COLO829 (cell line): ENCODE results near the gene METAP1.
"Not testable (repeated sequence)": the region's sequence is repeated elsewhere in the genome, so short reads cannot be mapped to it uniquely, and the experiment has no call there.

Source experiments
- DNase-seq: peaks from one replicate; pipeline ENCODE4 v3.0.0; 2012; ENCODE audit warnings: low spot score

METAP1 gene

DNA sequence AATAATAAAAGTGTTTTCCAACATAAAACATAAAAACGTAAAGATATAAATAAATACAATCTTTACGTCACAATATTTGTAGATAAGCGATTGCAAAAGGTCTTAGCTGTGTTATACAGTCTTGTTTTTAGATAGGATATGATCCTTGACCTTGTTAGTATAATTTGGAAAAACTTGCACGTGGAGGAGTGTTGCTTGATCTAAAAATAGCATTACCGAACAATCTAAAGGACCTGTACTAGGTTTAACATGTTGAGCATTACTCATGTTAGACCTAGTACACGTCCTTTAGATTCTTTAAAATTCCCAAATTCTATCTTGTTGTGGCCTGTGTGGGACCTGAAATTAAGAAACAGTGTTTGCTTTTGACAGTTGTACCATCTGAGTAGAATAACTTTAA, 1.6 kb downstream of the METAP1 start:
- no peak for DNase-seq

DNA sequence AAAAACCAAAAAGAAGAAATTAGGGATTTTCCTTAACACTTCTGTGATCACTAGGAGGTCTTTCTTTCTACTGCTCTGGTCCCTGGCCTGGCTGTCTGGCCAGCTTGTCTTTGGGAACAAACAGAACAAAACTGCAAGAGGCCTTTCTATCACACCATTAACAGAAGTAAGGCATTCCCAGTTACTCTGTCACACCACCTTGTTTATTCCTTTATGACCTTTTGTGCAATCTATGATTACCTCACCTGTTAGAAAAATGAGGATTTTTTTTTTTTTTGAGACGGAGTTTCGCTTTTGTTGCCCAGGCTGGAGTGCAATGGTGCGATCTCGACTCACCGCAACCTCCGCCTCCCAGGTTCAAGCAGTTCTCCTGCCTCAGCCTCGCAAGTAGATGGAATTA, 3.0 kb downstream of the METAP1 start:
- no peak for DNase-seq

DNA sequence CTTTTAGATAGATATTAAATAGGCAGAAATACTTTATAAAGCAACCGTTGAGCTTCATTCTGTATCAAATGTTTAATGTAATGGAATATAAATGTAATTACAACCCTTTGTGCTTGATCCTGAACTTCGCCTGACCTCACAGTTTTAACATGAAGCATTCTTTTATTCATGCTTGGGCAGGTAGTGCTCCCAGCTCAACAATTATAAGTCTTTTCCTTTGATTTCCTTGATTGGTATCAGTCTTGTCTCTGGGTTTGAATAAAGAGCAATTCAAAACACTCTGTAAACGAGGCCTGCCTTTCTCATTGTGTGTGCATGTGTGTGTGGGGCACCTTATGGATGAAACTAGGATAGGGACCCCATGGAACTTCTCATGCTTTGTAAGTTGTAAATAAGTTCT, 6.8 kb downstream of the METAP1 start:
- no peak for DNase-seq

DNA sequence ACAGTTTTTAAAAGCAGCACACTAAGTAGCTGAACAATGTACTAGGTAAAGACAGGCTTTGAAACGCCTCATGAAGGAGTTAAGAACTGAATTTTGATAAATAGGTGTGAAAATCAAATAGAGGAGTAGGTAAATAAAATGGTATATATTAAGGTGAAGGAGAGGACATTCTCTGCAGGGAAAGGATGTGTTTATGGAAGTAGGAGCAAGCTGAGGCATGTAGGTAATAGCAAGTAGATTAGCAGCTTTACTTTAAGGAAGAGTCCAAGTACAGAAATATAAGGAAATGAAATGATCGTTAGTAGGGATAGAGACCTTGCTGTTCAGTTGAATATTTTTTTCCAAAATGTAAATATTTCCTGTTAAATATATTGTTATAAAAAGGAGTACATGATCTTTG, 12.5 kb downstream of the METAP1 start:
- no peak for DNase-seq

DNA sequence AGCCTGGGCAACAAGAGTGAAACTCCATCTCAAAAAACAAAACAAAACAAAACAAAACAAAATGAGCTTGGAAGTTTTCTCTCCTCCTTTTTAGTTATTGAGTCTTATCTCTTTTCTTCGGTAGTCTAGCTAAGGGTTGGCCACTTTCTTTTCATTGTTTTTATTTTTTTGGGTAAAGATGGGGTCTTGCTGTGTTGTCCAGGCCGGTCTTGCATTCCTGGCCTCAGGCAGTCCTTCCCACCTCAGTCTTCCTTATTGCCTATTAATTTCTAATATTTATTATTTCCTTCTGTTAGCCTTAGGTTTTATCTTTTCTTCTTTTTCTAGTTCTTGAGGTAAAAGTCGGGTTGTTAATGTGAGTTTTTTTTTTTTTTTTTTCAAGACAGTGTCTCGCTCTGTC, 16.4 kb downstream of the METAP1 start:
- DNase-seq = no peak

DNA sequence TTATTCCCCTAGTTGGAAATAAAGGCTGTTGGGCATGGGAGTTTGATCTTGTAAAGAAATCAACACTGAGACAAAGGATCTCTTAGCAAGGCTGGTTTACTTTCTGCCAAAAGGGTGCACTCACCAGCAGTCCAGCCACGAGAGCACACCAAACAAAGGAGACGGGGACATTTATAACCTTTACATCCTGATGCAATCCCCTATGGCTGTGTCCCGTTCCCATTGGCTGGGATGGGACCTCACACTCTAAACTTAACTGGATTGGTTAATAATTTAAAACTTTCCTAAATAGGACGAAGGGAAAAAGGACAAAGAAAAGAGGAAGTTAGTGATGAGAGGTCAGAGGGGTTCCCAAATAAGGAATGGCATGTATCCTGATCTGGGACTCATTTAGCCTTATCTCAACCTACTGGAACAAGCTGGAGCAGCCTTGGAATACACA, 17.9 kb downstream of the METAP1 start:
- no peak for DNase-seq

DNA sequence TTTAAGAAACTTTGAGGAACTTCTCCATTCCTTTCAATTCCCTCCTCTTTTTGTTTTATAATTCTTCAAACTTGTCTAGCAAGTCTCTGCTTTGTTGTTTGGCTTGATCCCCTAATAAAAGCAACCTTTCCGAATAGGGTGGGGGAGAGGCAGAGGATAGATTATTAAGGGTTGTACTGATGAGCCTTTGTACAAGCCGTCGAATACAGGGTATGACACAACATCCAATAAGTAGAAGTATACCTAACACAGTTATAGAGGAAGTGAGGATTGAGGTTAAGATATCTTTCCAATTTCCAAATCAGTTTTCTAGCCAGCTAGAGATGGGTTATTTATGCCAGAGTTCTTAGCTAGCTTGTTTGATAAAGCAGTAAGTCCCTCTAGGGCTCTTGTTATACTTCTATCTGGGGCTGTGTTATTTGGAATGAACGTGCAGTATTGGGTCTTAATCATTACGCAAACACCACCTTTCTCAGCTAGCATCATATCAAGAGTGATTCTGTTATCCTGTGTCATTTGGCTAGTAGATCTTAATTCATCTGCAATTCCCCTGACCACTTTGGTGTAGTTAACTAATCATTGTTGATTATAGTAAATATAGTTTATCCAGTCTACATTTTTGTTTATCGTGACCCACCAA, 18.5 kb downstream of the METAP1 start:
- DNase-seq = no peak

DNA sequence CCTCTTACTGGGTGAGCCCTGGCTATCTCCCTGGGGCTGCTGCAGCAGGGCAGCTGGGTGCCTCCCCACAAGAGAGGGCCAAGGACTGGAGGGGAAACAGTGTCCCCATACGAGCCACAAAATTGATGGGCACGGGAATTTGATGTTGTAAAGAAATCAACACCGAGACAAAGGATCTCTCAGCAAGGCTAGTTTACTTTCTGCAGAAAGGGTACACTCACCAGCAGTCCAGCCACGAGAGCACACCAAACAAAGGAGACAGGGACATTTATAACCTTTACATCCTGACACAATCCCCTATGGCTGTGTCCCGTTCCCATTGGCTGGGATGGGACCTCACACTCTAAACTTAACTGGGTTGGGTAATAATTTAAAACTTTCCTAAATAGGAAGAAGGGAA, 25.9 kb downstream of the METAP1 start:
- DNase-seq = no peak

DNA sequence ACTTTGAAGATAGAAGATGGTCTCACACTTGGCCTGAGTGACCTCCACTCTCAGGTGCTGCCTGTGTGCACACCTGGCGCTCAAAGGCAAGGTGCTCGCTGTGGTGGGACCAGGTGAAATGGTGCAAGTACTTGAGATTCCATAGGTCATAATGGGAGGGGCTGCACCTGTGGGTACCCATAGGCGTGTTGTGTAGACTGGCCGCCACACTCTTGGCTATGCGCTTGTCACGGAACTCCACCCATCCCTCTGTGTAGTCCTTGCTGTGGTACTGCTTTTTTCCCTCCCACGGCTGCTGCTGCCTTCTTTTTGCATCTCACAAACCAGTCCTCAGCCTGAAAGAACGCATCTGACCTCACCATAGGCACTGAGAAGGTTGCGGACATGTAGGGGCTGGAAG, 27.0 kb downstream of the METAP1 start:
- DNase-seq = no peak

DNA sequence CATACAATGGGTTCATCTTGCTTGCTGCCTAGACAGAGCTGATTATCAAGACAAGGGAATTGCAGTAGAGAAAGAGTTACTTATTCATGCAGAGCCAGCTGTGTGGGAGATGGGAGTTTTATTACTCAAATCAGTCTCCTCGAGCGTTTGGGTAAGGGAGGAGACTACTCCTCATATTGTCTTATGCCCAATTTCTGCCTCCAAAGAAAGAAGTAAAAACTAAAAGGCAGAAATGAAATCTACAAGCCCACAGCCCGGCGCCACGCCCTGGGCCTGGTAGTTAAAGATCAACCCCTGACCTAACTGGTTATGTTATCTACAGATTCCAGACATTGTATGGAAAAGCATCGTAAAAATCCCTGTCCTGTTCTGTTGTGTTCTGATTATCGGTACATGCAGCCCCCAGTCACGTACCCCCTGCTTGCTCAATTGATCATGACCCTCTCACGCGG, 28.3 kb downstream of the METAP1 start:
- not testable (repeated sequence) for DNase-seq

DNA sequence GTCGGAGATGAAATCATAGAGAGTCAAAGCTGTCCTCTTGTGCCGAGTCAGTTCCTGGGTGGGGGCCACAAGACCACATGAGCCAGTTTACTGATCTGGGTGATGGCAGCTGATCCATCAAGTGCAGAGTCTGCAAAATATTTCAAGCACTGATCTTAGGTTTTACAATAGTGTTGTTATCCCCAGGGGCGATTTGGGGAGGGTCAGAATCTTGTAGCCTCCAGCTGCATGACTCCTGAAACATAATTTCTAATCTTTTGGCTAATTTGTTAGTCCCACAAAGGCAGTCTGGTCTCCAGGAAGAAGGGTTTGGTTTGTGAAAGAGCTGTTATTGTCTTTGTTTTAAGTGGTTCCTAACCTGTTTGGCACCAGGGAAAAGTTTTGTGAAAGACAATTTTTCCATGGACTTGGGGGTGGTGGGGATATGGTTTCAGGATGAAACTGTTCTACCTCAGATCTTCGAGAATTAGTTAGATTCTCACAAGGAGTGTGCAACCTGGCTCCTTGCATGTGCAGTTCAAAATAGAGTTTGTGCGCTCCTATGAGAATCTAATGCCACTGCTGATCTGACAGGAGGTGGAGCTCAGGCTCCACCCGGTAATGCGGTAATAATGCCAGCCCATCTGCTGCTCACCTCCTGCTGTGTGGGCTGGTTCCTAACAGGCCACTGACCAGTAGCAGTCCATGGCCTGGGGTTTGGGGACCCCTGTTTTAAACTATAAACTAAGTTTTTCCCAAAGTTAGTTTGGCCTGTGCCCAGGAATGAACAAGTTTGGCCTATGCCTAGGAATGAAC, 29.2 kb downstream of the METAP1 start:
- DNase-seq = no peak

DNA sequence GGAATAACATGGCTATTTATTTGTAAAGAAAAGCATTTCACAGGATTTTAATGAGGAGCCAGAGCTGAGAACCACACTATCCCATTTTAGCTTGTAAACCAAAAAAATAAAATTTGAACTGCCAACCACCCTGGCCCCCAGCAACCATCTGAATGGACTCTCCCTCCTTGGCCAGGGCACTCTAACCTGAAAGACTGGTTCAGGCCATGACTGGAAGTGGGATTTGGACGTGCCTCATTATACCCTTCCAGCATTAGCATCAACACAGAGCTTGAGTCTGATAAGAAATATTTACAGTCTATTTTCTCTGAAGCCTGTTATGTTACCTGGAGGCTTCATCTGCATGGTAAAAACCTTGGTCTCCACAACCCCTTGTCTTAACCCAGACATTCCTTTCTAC, 30.0 kb downstream of the METAP1 start:
- DNase-seq = no peak

DNA sequence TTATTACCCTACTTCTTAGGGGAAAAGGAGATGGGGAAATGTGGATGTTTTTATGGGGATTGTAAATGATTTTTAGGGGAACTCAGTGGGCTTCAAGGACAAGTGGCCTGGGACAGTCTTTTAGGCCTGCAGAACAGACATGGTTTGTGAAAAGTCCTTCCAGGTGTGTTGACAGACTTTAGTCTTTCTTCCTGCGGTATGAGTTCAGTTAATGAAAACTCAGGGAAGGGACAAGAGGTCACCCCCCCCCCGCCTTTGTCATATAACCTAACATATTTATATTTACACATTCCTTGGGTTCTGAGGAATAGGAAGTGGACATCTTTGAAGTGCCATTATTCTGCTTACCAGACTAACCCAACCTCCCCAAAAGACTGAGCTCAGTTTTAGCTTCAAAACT, 31.8 kb downstream of the METAP1 start:
- DNase-seq = no peak

DNA sequence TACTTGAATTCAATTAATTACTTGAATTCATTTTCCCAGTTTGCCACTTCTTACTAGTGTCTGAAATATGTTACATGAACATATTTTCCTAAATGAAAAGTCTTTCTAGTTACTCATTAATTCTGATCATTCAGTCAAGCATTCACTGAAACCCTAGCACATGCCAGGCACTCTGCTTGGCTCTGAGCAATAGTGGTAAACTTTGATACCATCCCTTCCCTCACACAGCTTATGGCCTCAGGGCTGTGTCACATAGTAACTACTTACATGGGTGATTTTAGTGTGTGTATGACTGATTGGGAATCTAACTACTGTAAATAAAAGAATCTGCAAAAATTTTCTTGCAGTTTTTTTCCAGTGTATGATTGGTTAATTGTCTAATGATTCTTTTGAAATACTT, 32.7 kb downstream of the METAP1 start:
- DNase-seq = no peak

DNA sequence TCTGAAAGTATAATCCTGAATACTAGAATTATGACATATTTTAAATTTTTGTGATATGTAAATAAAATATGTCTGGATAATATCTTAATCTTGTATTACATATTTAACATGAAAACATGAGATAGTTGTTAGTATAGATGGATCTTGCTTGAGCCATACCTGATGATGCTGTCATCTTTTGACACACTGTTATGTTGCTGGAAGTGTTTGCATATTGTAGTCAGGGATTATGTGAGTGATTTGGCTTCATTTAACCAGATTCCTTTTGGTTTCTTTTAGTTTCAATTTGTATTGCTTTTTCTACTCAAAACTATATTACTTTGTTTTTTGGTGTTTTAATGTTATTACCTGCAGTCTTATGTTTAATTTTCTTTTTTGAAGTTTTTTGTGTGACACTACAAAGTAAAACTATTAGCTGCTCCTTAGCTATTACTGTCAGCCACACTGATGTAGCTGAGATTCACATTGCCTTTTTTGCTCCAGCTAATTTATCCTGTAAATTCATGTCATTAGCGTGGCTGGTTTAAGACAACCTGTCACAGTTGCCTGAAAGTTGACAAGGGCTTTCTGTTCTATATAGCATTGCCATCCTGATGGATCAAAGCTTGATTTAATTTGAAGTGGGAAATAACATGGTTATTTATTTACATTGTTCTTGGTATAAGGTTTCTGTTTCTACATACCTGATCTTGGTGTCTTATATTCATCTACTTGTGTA, 33.7 kb downstream of the METAP1 start:
- DNase-seq = no peak

DNA sequence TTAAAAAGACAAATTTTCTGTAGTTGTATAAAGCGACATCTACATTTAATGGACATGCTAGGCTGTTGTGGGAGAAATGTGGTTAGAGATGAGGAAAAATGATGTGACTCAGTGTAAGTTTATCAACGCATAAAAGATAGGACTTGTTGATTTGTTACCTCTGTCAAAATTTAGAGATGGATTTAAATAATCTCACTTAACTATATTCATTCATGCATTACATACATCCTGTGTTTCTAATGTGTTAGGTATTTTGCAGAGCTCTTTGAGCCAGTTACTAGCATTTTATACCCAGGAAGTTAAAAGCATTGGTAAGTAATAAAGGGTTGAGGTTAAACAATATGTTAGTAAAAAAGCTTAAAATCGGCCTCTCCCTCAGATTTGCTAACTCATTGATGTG, 34.3 kb downstream of the METAP1 start:
- DNase-seq = no peak

DNA sequence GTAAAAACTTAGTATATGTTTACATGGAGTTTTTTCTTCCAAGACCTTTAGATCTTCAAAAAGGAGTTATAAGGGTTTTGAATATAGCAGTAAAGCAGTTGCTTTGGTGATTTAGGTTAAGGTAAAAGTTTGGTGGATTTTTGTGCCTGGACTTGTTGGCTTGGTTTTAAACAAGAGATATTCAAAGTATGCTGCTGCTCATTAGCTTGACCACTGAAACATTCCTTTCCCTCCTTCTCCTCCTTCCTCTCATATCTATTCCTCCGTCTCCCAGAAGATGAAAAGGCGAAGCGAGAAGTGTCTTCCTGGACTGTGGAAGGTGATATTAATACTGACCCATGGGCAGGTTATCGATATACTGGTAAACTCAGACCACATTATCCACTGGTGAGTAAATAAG, 38.4 kb downstream of the METAP1 start:
- DNase-seq = no peak

DNA sequence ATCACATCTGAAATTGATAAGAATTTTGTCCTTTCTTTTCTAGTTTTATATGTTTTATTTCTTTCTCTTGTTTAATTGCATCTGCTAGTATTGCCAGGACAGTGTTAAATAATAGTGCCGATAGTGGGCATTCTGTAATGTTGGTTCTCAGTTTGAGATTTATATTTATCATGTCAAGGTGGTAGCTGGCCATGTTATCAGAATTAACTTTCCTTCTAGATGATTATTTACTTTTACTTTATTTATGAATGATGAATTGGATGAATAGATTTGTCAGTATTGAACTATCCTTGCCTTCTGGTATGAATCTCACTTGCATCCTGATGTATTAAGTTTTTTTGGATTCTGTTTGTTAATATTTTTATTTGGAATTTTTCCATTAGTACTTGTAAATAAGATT, 42.7 kb downstream of the METAP1 start:
- no peak for DNase-seq

DNA sequence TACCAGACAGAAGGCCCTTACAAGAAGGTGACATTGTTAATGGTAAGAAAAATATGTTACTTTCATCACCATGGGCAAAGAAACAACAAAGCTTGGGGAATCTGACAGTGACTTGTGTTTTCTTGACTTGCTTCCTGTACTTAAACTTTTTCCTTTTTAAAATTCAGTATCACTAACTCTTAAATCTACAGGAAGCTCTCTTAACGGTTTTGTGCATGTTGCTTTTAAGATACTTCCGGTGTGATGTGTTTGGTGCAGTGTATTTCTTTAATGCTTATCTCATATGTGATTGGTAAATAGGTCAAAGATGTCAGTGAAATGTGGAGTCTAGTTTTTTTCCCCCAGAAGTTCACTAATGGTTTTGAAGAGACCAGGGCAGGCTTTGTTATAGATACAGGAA, 47.8 kb downstream of the METAP1 start:
- DNase-seq = no peak

DNA sequence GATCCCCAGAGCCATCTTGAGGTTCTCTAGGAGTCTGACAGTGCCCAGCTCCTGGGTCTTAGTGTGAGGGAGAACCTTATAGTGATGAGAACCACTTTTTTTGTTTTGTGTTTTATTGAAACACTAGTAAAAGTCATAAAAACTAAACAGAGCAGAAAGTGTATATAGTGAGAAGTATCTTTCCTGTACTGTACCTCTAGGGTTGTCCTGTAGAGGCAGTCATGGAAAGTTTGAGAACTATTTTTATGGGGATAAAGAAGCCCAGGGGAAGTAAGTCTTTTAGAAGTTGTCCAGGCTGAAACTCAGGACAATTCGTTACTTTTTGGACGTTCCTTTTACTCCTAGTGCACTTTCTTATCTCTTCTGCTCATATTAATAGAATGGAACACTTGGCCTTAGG, 52.2 kb downstream of the METAP1 start:
- no peak for DNase-seq

DNA sequence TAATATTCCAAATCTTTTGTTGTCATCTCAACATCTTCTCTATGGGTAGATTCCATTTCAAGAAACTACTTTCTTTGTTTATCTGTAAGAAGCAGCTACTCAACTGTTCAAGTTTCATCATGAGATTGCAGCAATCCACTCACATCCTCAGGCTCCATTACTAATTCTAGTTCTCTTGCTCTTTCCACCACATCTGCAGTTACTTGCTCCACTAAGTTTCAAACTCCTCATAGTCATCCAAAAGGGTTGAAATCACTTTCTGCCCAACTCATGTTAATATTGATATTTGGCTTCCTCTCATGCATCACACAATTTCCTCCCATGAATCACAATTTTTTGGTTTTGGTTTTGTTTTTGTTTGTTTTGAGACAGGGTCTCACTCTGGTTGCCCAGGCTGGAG, 57.4 kb downstream of the METAP1 start:
- DNase-seq = no peak

DNA sequence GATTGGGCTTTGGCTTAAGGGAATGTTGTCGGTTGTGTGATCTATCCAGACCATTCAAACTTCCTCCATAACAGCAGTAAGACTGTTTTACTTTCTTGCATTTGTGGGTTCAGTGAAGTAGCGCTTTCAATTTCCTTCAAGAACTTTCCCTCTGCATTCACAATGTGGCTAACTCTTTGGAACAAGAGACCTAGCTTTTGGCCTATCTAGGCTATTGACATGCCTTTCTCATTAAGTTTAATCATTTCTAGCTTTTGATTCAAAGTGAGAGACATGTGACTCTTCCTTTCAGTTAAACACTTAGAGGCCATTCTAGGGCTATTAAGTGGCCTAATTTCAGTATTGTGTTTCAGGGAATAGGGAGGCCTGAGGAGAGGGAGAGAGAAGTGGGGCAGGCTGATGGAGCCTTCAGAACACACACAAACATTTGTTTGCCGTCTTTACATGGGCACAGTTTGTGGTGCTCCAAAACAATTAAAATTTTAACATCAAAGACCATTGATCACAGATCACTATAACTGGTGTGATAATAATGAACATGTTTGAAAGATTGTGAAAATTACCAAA, 59.0 kb downstream of the METAP1 start:
- DNase-seq = no peak

DNA sequence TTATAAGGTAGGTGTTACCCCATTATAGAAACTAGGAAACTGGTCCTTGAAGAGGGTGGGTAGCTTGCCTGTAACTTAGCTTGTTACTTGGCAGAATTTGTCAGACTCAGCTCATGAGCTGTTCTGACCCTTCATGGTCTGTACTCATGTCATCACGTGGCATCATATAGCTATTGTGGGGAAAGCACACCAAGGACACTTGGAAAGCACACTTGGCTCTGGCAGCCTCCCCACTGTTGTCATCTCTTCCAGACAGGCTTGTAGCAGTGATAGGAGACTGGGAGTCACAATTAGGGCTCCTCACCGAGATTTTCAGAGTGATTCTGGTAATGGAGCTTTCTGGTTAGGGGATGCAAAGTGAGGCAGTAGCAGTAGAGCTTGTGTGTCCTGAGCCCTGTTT, 62.7 kb downstream of the METAP1 start:
- no peak for DNase-seq
